ENCODE data around the gene TOP3B. TPM values are rescaled to one million over a fixed set of nuclear protein-coding genes. Genes with fewer than 3 reads are reported as not detected.

TOP3B gene
- total RNA-seq, 1 experiment from 2014 or later = 42.4 TPM

GRCh38 chr22:22025320-22026156 is 43.0 kb upstream of the TOP3B start:
- no peak overlapping the region for H3K4me2 ChIP-seq (ENCODE audit: low read length)
- intact Hi-C loops (cut with micrococcal nuclease) = no loop called here
- H3K9me2 ChIP-seq (replicated peaks; ENCODE audit: low read length) = no peaks in the 10 kb centered on the region
- no peak for DNase-seq
- CTCF ChIA-PET = no interaction called here
- no peaks in the 10 kb centered on the region for H3K79me2 ChIP-seq (ENCODE audit: low read length)
- H4K20me1 ChIP-seq (ENCODE audit: low read length) = no peaks in the 10 kb centered on the region
- TF ChIP-seq EZH2 (IDR thresholded peaks at IDR 0.05; ENCODE audit: low read length, unreplicated experiment) (no peak), EZH2phosphoT487 (IDR thresholded peaks at IDR 0.05; ENCODE audit: borderline replicate concordance, low read length) (no peak)
- TF ChIP-seq, protein P1, sequence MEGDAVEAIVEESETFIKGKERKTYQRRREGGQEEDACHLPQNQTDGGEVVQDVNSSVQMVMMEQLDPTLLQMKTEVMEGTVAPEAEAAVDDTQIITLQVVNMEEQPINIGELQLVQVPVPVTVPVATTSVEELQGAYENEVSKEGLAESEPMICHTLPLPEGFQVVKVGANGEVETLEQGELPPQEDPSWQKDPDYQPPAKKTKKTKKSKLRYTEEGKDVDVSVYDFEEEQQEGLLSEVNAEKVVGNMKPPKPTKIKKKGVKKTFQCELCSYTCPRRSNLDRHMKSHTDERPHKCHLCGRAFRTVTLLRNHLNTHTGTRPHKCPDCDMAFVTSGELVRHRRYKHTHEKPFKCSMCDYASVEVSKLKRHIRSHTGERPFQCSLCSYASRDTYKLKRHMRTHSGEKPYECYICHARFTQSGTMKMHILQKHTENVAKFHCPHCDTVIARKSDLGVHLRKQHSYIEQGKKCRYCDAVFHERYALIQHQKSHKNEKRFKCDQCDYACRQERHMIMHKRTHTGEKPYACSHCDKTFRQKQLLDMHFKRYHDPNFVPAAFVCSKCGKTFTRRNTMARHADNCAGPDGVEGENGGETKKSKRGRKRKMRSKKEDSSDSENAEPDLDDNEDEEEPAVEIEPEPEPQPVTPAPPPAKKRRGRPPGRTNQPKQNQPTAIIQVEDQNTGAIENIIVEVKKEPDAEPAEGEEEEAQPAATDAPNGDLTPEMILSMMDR (conservative IDR thresholded peaks at IDR 0.05; ENCODE audit: low read depth, low read length) = no peak
- POLR2A ChIA-PET (ENCODE audit: unreplicated experiment) = no interaction called here
- no TSS peak for BruUV-seq (replicated peaks)
- ATAC-seq = no peak
- no peak overlapping the region for H2AFZ ChIP-seq (ENCODE audit: low read length)
- H3K9ac ChIP-seq (ENCODE audit: low read length) = no peak overlapping the region
- no peaks in the 10 kb centered on the region for H3K9me3 ChIP-seq (ENCODE audit: low read length)
- H3F3A ChIP-seq (ENCODE audit: low read length, unreplicated experiment) = no peaks in the 10 kb centered on the region
- H3K27ac ChIP-seq (ENCODE audit: low read length) = no peak overlapping the region
- no peaks in the 10 kb centered on the region for H3K36me3 ChIP-seq (ENCODE audit: low read depth, low read length)
- no peaks in the 10 kb centered on the region for H3K27me3 ChIP-seq (ENCODE audit: low read length)
- no peak overlapping the region for H3K4me3 ChIP-seq (ENCODE audit: low read length)
- H3K4me1 ChIP-seq (ENCODE audit: insufficient read depth, low read length) = no peaks in the 10 kb centered on the region

DNA sequence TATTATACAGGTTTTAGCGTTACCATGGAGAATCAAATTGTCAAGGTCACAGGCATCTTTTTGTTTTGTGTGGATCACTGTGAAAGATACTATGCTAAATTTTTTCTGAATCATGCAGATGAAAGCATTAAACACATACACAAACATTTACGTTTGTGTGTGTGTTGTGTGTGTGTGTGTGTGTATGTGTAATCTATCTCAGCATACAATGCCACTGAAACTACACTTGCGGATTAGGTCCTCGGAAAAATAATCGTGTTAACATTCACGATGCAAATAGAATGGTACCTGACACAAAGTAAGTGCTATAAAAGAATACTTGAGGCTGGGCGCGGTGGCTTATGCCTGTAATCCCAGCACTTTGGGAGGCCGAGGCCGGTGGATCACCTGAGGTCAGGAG is 41.9 kb upstream of the TOP3B start:
- Histone ChIP-seq H3K36me3 (ENCODE audit: low read depth, low read length) (no peaks in the 10 kb centered on the region), H3K9ac (ENCODE audit: low read length) (no peak overlapping the region), H2AFZ (ENCODE audit: low read length) (no peak overlapping the region), H3F3A (ENCODE audit: low read length, unreplicated experiment) (no peaks in the 10 kb centered on the region), H3K79me2 (ENCODE audit: low read length) (no peaks in the 10 kb centered on the region), H3K4me2 (ENCODE audit: low read length) (no peak overlapping the region), H3K27me3 (ENCODE audit: low read length) (no peaks in the 10 kb centered on the region), H3K4me1 (ENCODE audit: insufficient read depth, low read length) (no peaks in the 10 kb centered on the region), H3K27ac (ENCODE audit: low read length) (no peak overlapping the region), H3K4me3 (ENCODE audit: low read length) (no peak overlapping the region), H3K9me2 (replicated peaks; ENCODE audit: low read length) (no peaks in the 10 kb centered on the region), H3K9me3 (ENCODE audit: low read length) (no peaks in the 10 kb centered on the region), H4K20me1 (ENCODE audit: low read length) (no peaks in the 10 kb centered on the region)
- TF ChIP-seq EZH2 (IDR thresholded peaks at IDR 0.05; ENCODE audit: low read length, unreplicated experiment) (no peak), EZH2phosphoT487 (IDR thresholded peaks at IDR 0.05; ENCODE audit: borderline replicate concordance, low read length) (no peak)
- TF ChIP-seq, protein P1 (conservative IDR thresholded peaks at IDR 0.05; ENCODE audit: low read depth, low read length) = no peak
- no peak for DNase-seq
- intact Hi-C loops (cut with micrococcal nuclease) = no loop called here
- CTCF ChIA-PET = no interaction called here
- BruUV-seq (replicated peaks) = no TSS peak
- POLR2A ChIA-PET (ENCODE audit: unreplicated experiment) = no interaction called here
- ATAC-seq = no peak

GRCh38 chr22:22023581-22024137 is 41.1 kb upstream of the TOP3B start:
- Histone ChIP-seq H3K36me3 (ENCODE audit: low read depth, low read length) (no peaks in the 10 kb centered on the region), H2AFZ (ENCODE audit: low read length) (no peak overlapping the region), H3K27ac (ENCODE audit: low read length) (no peak overlapping the region), H3K27me3 (ENCODE audit: low read length) (no peaks in the 10 kb centered on the region), H3K9me3 (ENCODE audit: low read length) (no peaks in the 10 kb centered on the region), H3F3A (ENCODE audit: low read length, unreplicated experiment) (no peaks in the 10 kb centered on the region), H4K20me1 (ENCODE audit: low read length) (no peaks in the 10 kb centered on the region), H3K4me2 (ENCODE audit: low read length) (no peak overlapping the region), H3K4me1 (ENCODE audit: insufficient read depth, low read length) (no peaks in the 10 kb centered on the region), H3K4me3 (ENCODE audit: low read length) (no peak overlapping the region), H3K79me2 (ENCODE audit: low read length) (no peaks in the 10 kb centered on the region), H3K9ac (ENCODE audit: low read length) (no peak overlapping the region), H3K9me2 (replicated peaks; ENCODE audit: low read length) (no peaks in the 10 kb centered on the region)
- no peak for TF ChIP-seq EZH2phosphoT487 (IDR thresholded peaks at IDR 0.05; ENCODE audit: borderline replicate concordance, low read length)
- TF ChIP-seq, protein P1 (conservative IDR thresholded peaks at IDR 0.05; ENCODE audit: low read depth, low read length) = no peak
- no peak for TF ChIP-seq EZH2 (IDR thresholded peaks at IDR 0.05; ENCODE audit: low read length, unreplicated experiment)
- CTCF ChIA-PET = no interaction called here
- ATAC-seq (no peak), DNase-seq (no peak)
- POLR2A ChIA-PET (ENCODE audit: unreplicated experiment) = no interaction called here
- BruUV-seq (replicated peaks) = no TSS peak
- intact Hi-C loops (cut with micrococcal nuclease) = no loop called here

All from PC-3 (cell line).